Caco-2 (cell line): ENCODE measurements around the gene KDM4F. TPM values are rescaled to one million over a fixed set of nuclear protein-coding genes. Genes with fewer than 3 reads are reported as not detected.
"Not testable (repeated sequence)": the region's sequence is repeated elsewhere in the genome, so short reads cannot be mapped to it uniquely, and the experiment has no call there.

Experiments
- BruUV-seq: library from RNA; stranded (reverse); fragments of 400-500 nt; replicated peaks from 2 replicates; lab custom pipeline; 2021; lab: Mats Ljungman, UMichigan
- CTCF ChIA-PET: fragments of 300-600 bp; sonication (Branson Sonifier 250); formaldehyde crosslinking; loops from one replicate; lab custom pipeline; 2022; ENCODE audit warnings: antibody characterized with exemption; lab: Charles Lee
- POLR2A ChIA-PET: fragments of 300-600 bp; sonication (Branson Sonifier 250); formaldehyde crosslinking; loops from one replicate; lab custom pipeline; 2022; ENCODE audit warnings: antibody characterized with exemption; lab: Charles Lee
- DNase-seq, 2 experiments: peaks; one replicate each; pipeline versions ENCODE4 v3.0.0 to v3.0.0-alpha.2; 2020 to 2022
- H3K27me3 ChIP-seq: replicated peaks from 2 replicates; pipeline ENCODE4 v1.6.0; 2011; ENCODE audit warnings: low read length; ENCODE audit not compliant: control insufficient read depth, insufficient read depth
- H3K36me3 ChIP-seq: 2 replicates; pipeline ENCODE4 v1.5.1; 2011; ENCODE audit warnings: low read length; ENCODE audit not compliant: control insufficient read depth, insufficient read depth
- H3K4me1 ChIP-seq: fragments of 250-450 bp; sonication (Bioruptor Pico); 2 replicates; pipeline ENCODE4 v1.5.1; 2020; ENCODE audit warnings: mild to moderate bottlenecking
- H3K4me3 ChIP-seq: 2 replicates; pipeline ENCODE4 v1.5.1; 2011; ENCODE audit warnings: low read depth, mild to moderate bottlenecking, control low read depth, low read length
- H3K9me3 ChIP-seq: fragments of 250-450 bp; sonication (Bioruptor Pico); 2 replicates; pipeline ENCODE4 v1.5.1; 2020; ENCODE audit warnings: mild to moderate bottlenecking, moderate library complexity
- H3K27ac Mint-ChIP-seq: one replicate; pipeline ENCODE4 v1.8.0; 2022; ENCODE audit warnings: mixed read lengths; ENCODE audit not compliant: unreplicated experiment
- H3K27me3 Mint-ChIP-seq: one replicate; pipeline ENCODE4 v1.8.0; 2022; ENCODE audit warnings: mixed read lengths; ENCODE audit not compliant: insufficient read depth, unreplicated experiment
- H3K36me3 Mint-ChIP-seq: one replicate; pipeline ENCODE4 v1.8.0; 2022; ENCODE audit warnings: mild to moderate bottlenecking, mixed read lengths; ENCODE audit not compliant: insufficient read depth, unreplicated experiment
- H3K4me1 Mint-ChIP-seq: one replicate; pipeline ENCODE4 v1.8.0; 2022; ENCODE audit warnings: low read depth, mixed read lengths; ENCODE audit not compliant: unreplicated experiment
- H3K4me3 Mint-ChIP-seq: one replicate; pipeline ENCODE4 v1.8.0; 2022; ENCODE audit warnings: mild to moderate bottlenecking, moderate library complexity, mixed read lengths; ENCODE audit not compliant: unreplicated experiment
- H3K9me3 Mint-ChIP-seq: one replicate; pipeline ENCODE4 v1.8.0; 2022; ENCODE audit warnings: mixed read lengths; ENCODE audit not compliant: unreplicated experiment
- intact Hi-C: fragments of 100-400 bp; cut with micrococcal nuclease; formaldehyde crosslinking; loops from one replicate; pipeline ENCODE4 v1.10.0; 2022; ENCODE audit not compliant: unreplicated experiment
- total RNA-seq: library from RNA; stranded (reverse); gene quantifications from 2 replicates; pipeline ENCODE4 v1.2.3, GENCODE V29; 2022
- TF ChIP-seq, protein P1 (sequence below), 2 experiments: fragments of 200-600 bp in 1 of 2; IDR thresholded peaks; 1 replicate in 1 of 2; 2 replicates in 1 of 2; pipeline versions ENCODE4 v1.5.1 to v1.8.0; 2011 to 2022; ENCODE audit warnings: antibody characterized with exemption in 1 of 2, control low read depth in 1 of 2, inconsistent platforms in 1 of 2, low read depth in 1 of 2, low read length in 1 of 2, mild to moderate bottlenecking in 1 of 2, moderate library complexity in 1 of 2; ENCODE audit not compliant: insufficient read depth in 1 of 2, severe bottlenecking in 1 of 2, unreplicated experiment in 1 of 2

The KDM4F gene
- total RNA-seq, 1 experiment from 2014 or later, result not detected

DNA sequence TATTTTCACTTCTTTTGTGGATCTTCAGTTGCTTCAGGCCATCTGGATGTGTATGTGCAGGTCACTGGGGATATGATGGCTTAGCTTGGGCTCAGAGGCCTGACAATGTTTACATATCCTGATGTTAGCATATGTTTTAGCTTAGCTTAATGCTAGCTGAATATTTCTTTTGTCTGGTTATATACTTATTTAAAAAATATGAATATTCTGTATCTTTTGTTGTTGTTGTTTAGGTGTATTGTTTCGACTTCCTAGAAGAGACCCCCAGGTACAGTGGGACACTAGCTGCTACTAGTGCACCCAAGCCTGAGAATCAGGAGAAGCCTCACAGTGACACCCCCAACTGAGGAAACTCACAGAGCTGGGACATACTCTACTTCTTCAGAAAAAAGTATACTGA lies 24.3 kb upstream of the KDM4F start, which contains the start of gene KDM4E:
TSS of gene KDM4E (plus strand) at position 301 of the 400 bp plus-strand sequence. CDS start 300 bp downstream, outside the sequence.
- ChIA-PET POLR2A (no interaction called here), CTCF (no interaction called here)
- H3K27me3 ChIP-seq, result no peaks in the 10 kb centered on the region
- H3K27ac Mint-ChIP-seq, result no peak within 1 kb of the TSS
- no peak within 1 kb of the TSS for H3K4me3 ChIP-seq
- intact Hi-C loops, result no loop called here
- no peaks in the 10 kb centered on the region for H3K4me1 ChIP-seq
- no peaks in the 10 kb centered on the region for H3K36me3 ChIP-seq
- H3K36me3 Mint-ChIP-seq, result no peaks in the 10 kb centered on the region
- no peak within 1 kb of the TSS for H3K4me3 Mint-ChIP-seq
- no TSS peak for BruUV-seq
- H3K9me3 ChIP-seq, result peaks cover 5% of the 10 kb centered on the region; the same call in 1 of the 2 replicates
- H3K9me3 Mint-ChIP-seq, result no peaks in the 10 kb centered on the region
- no peaks in the 10 kb centered on the region for H3K4me1 Mint-ChIP-seq
- no peak for DNase-seq
- no peaks in the 10 kb centered on the region for H3K27me3 Mint-ChIP-seq
- TF ChIP-seq, protein P1, sequence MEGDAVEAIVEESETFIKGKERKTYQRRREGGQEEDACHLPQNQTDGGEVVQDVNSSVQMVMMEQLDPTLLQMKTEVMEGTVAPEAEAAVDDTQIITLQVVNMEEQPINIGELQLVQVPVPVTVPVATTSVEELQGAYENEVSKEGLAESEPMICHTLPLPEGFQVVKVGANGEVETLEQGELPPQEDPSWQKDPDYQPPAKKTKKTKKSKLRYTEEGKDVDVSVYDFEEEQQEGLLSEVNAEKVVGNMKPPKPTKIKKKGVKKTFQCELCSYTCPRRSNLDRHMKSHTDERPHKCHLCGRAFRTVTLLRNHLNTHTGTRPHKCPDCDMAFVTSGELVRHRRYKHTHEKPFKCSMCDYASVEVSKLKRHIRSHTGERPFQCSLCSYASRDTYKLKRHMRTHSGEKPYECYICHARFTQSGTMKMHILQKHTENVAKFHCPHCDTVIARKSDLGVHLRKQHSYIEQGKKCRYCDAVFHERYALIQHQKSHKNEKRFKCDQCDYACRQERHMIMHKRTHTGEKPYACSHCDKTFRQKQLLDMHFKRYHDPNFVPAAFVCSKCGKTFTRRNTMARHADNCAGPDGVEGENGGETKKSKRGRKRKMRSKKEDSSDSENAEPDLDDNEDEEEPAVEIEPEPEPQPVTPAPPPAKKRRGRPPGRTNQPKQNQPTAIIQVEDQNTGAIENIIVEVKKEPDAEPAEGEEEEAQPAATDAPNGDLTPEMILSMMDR (IDR thresholded peaks at IDR 0.05; ENCODE audit: insufficient read depth in 1 of 2, low read depth in 1 of 2, low read length in 1 of 2, severe bottlenecking in 1 of 2, unreplicated experiment in 1 of 2), result no peak

DNA sequence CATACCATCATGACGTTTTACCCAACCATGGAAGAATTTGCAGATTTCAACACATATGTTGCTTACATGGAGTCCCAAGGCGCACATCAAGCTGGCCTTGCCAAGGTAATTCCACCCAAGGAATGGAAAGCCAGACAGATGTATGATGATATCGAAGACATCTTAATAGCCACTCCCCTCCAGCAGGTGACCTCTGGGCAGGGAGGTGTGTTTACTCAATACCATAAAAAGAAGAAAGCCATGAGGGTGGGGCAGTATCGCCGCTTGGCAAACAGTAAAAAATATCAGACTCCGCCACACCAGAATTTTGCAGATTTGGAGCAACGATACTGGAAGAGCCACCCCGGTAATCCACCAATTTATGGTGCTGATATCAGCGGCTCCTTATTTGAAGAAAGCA lies 23.6 kb upstream of the KDM4F start:
- H3K4me3 ChIP-seq, DNase-seq, H3K27me3 Mint-ChIP-seq, H3K9me3 Mint-ChIP-seq, H3K4me1 Mint-ChIP-seq, H3K27ac Mint-ChIP-seq, H3K4me3 Mint-ChIP-seq, intact Hi-C loops, CTCF ChIA-PET, H3K4me1 ChIP-seq, H3K9me3 ChIP-seq, BruUV-seq, H3K36me3 Mint-ChIP-seq, H3K36me3 ChIP-seq, H3K27me3 ChIP-seq, POLR2A ChIA-PET: not testable (repeated sequence)

DNA sequence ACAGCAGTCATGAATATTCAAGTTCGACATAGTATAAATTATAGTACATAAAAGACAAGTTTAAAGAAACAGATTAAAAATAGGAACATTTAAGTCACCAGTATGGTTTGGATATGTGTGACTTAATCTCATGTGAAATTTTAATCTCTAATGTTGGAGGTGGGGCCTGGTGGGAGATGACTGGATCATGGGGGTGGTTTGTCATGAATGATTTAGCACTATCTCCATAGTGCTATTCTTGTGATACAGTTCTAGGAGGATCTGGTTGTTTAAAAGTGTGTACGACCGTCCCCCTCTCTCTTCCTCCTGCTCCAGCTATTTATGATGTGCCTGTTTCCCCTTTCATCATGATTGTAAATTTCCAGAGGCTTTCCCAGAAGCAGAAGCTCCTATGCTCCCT lies 20.9 kb upstream of the KDM4F start:
- H3K9me3 Mint-ChIP-seq, result no peaks in the 10 kb centered on the region
- H3K9me3 ChIP-seq, result peaks cover 6% of the 10 kb centered on the region; the same call in 1 of the 2 replicates
- no peaks in the 10 kb centered on the region for H3K4me1 Mint-ChIP-seq
- intact Hi-C loops, result no loop called here
- TF ChIP-seq, protein P1 (IDR thresholded peaks at IDR 0.05; ENCODE audit: insufficient read depth in 1 of 2, low read depth in 1 of 2, low read length in 1 of 2, severe bottlenecking in 1 of 2, unreplicated experiment in 1 of 2), result no peak
- peaks cover 5% of the 10 kb centered on the region for H3K27me3 Mint-ChIP-seq
- no peaks in the 10 kb centered on the region; the same call in 1 of the 2 replicates for H3K27me3 ChIP-seq
- H3K36me3 Mint-ChIP-seq, result no peaks in the 10 kb centered on the region
- H3K36me3 ChIP-seq, result no peaks in the 10 kb centered on the region
- BruUV-seq, result no TSS peak
- DNase-seq, result no peak
- H3K4me1 ChIP-seq, result no peaks in the 10 kb centered on the region
- POLR2A ChIA-PET, result no interaction called here
- no peak overlapping the region for H3K27ac Mint-ChIP-seq
- H3K4me3 ChIP-seq, result no peak overlapping the region
- H3K4me3 Mint-ChIP-seq, result no peak overlapping the region
- CTCF ChIA-PET, result no interaction called here
